K562 (cell line): ENCODE data around the gene ANKLE1. TPM values are rescaled to one million over a fixed set of nuclear protein-coding genes. Genes with fewer than 3 reads are reported as not detected.

Source experiments
- CHD4 ChIP-seq: fragments of 200-600 bp; sonication (generic); IDR thresholded peaks from 3 replicates; pipeline ENCODE4 v1.6.1; 2012; ENCODE audit warnings: low read depth, mild to moderate bottlenecking, mixed read lengths, low read length, inconsistent platforms; ENCODE audit not compliant: insufficient read depth, insufficient replicate concordance, poor library complexity, severe bottlenecking
- EGR1 ChIP-seq: fragments of 450-650 bp; conservative IDR thresholded peaks from 2 replicates; pipeline ENCODE4 v1.6.1; 2017; ENCODE audit warnings: mild to moderate bottlenecking
- ERF ChIP-seq: fragments of 450-650 bp; formaldehyde crosslinking; IDR thresholded peaks from 2 replicates; pipeline ENCODE4 v1.4.0; 2020; ENCODE audit warnings: mild to moderate bottlenecking, mixed read lengths
- HNRNPH1 ChIP-seq: fragments of 200-400 bp; formaldehyde crosslinking; optimal IDR thresholded peaks from 2 replicates; pipeline ENCODE3; 2017; ENCODE audit warnings: low read depth, mild to moderate bottlenecking, low read length, moderate library complexity
- JUND ChIP-seq, 2 experiments: IDR thresholded peaks; 2 replicates in 1 of 2; 3 replicates in 1 of 2; pipeline ENCODE4 v1.6.1; 2011; ENCODE audit warnings: borderline replicate concordance in 2 of 2, low read depth in 2 of 2, low read length in 2 of 2, improper control_type of control experiment in 1 of 2, missing biosample characterization in 1 of 2, missing genetic modification characterization in 1 of 2, missing genetic modification reagents in 1 of 2
- PCBP2 ChIP-seq: fragments of 200-400 bp; formaldehyde crosslinking; IDR thresholded peaks from 2 replicates; pipeline ENCODE4 v1.6.1; 2018; ENCODE audit warnings: low read length, low read depth, mild to moderate bottlenecking, moderate library complexity; ENCODE audit not compliant: poor library complexity, severe bottlenecking
- POLR2AphosphoS2 ChIP-seq: IDR thresholded peaks from 2 replicates; pipeline ENCODE4 v1.6.1; 2012; ENCODE audit warnings: low read length, improper control_type of control experiment
- SAFB ChIP-seq: fragments of 200-400 bp; formaldehyde crosslinking; IDR thresholded peaks from 2 replicates; pipeline ENCODE4 v1.6.1; 2017; ENCODE audit warnings: low read depth, low read length, borderline replicate concordance
- SAP30 ChIP-seq: fragments of 200-600 bp; sonication (generic); IDR thresholded peaks from 2 replicates; pipeline ENCODE4 v1.6.1; 2012; ENCODE audit warnings: borderline replicate concordance, low read depth, mild to moderate bottlenecking, moderate library complexity, low read length, control low read depth, inconsistent platforms; ENCODE audit not compliant: insufficient read depth, poor library complexity, severe bottlenecking
- SIN3B ChIP-seq: fragments of 450-650 bp; IDR thresholded peaks from 2 replicates; pipeline ENCODE4 v1.6.1; 2017; ENCODE audit warnings: low read depth, mild to moderate bottlenecking, moderate library complexity
- SMAD1 ChIP-seq: fragments of 150-350 bp; IDR thresholded peaks from 2 replicates; pipeline ENCODE4 v1.6.1; 2014; ENCODE audit warnings: low read length, low read depth; ENCODE audit not compliant: partially characterized antibody
- SNIP1 ChIP-seq: fragments of 450-650 bp; IDR thresholded peaks from 2 replicates; pipeline ENCODE4 v1.7.1; 2017; ENCODE audit warnings: low read depth, mild to moderate bottlenecking
- SREBF2 ChIP-seq: sonication (generic); formaldehyde crosslinking; IDR thresholded peaks from 2 replicates; pipeline ENCODE4 v1.4.0; 2020; ENCODE audit warnings: mild to moderate bottlenecking, missing genetic modification reagents
- TEAD2 ChIP-seq: fragments of 450-650 bp; IDR thresholded peaks from 2 replicates; pipeline ENCODE4 v1.6.1; 2016; ENCODE audit warnings: missing genetic modification characterization, control low read depth, missing compliant biosample characterization
- TEAD4 ChIP-seq, 2 experiments: sonication (generic) in 1 of 2; formaldehyde crosslinking in 1 of 2; IDR thresholded peaks; 2 replicates each; pipeline versions ENCODE4 v1.6.1 to v1.8.0; 2012 to 2022; ENCODE audit warnings: borderline replicate concordance in 1 of 2, inconsistent platforms in 1 of 2, low read length in 1 of 2, mild to moderate bottlenecking in 1 of 2, missing genetic modification reagents in 1 of 2
- WHSC1 ChIP-seq: IDR thresholded peaks from one replicate; pipeline ENCODE4 v1.6.1; 2012; ENCODE audit warnings: low read length, control low read depth, inconsistent platforms
- ZNF263 ChIP-seq: sonication (generic); formaldehyde crosslinking; IDR thresholded peaks from 2 replicates; pipeline ENCODE4 v1.8.0; 2022; ENCODE audit warnings: mild to moderate bottlenecking, missing genetic modification reagents, borderline replicate concordance
- ZNF282 ChIP-seq: sonication (generic); formaldehyde crosslinking; IDR thresholded peaks from 2 replicates; pipeline ENCODE4 v1.8.1; 2023; ENCODE audit warnings: missing genetic modification reagents
- ZSCAN32 ChIP-seq: fragments of 450-650 bp; formaldehyde crosslinking; IDR thresholded peaks from 2 replicates; pipeline ENCODE4 v1.4.0; 2020; ENCODE audit warnings: mild to moderate bottlenecking, moderate library complexity
- polyA plus RNA-seq, 8 experiments: library from polyadenylated mRNA; depleted of rRNA in 4 of 8; stranded (reverse) in 5 of 8; unstranded in 3 of 8; fragments of >200 nt; fragmentation: Nextera tagmentation in 2 of 8; fragmentation: Illumina TruSeq in 1 of 8; extraction: Ambion mirVana in 2 of 8; extraction: Trizol in 1 of 8; gene quantifications; 2 replicates each; pipeline versions ENCODE4 v1.2.1 to v1.2.3, GENCODE V29; 2011 to 2014; ENCODE audit warnings: inconsistent platforms in 1 of 8, missing spikeins in 1 of 8
- total RNA-seq, 7 experiments: library from RNA; depleted of rRNA in 6 of 7; stranded (reverse); fragments of >200 nt in 6 of 7; fragmentation: Illumina TruSeq in 2 of 7; extraction: Trizol in 2 of 7; gene quantifications; 2 replicates each; pipeline versions ENCODE4 v1.2.1 to v1.2.3, GENCODE V29; 2011 to 2021; ENCODE audit warnings: low replicate concordance in 1 of 7
- TF ChIP-seq, protein P1 (sequence below): sonication (generic); formaldehyde crosslinking; IDR thresholded peaks from 2 replicates; pipeline ENCODE4 v1.9.0; 2022; ENCODE audit warnings: mild to moderate bottlenecking, missing genetic modification reagents
- TF ChIP-seq, protein P2 (sequence below), 3 experiments: fragments of 200-800 bp in 1 of 3; sonication (Bioruptor generic) in 1 of 3; sonication (generic) in 1 of 3; formaldehyde crosslinking in 1 of 3; IDR thresholded peaks; 2 replicates each; pipeline versions ENCODE4 v1.6.1 to v1.8.0; 2016 to 2022; ENCODE audit warnings: mild to moderate bottlenecking in 2 of 3, missing compliant biosample characterization in 2 of 3, missing genetic modification characterization in 2 of 3, missing genetic modification reagents in 1 of 3
- TF ChIP-seq, protein P3 (sequence below): fragments of 250-450 bp; sonication (Bioruptor Pico); IDR thresholded peaks from 2 replicates; pipeline ENCODE4 v1.6.1; 2021; ENCODE audit warnings: mild to moderate bottlenecking

The ANKLE1 gene
- total and polyA plus RNA-seq, 9 of the 15 experiments (the other 6 are each of a cell fraction or from before 2014, with no cell fraction given) = 0.63 to 9.2 (median 2.9) TPM

DNA sequence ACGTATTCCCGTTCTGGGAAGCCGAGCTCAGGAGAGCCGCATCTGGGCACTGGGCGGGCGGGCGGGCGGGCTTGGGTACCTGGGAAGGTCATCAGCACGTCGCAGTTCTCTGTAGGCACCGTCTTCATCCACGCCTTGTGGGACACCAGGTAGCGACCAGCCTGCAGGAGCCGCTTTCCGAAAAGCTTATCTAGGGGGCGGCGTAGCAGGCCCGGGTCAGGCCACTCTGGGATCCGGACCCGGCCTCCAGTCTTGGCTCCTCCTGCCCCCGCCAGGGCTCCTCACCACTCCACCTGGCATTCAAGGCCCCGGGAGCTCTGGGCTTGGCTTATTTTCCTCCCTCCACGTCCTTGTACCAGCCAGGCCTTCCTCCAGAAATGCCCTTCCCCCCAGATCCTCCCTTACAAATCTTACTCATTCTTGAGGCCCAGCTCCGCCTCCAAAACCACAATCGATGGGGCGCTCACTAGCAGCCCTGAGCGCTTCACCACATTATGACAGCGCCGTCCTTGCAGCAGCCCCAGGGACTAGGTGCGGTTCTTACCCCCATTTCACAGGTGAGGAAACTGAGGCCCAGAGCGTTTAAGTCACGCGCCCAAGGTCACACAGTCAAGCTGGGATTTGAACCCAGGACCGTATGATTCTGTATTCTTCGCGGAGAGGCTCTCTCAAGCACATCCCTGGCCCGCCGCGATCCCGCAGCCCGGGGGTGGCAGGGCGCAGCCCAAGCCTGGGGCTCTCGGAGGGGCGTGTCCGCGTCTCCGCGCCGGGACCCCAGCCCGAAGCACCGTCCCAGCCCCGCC lies 52.1 kb downstream of the ANKLE1 start (continued):
- TF ChIP-seq SAFB = no peak
- peak; percentile 26; the same call in 1 of the 2 replicates for TF ChIP-seq ZNF263
- TF ChIP-seq TEAD2 (tag) = no peak
- TF ChIP-seq, protein P1, sequence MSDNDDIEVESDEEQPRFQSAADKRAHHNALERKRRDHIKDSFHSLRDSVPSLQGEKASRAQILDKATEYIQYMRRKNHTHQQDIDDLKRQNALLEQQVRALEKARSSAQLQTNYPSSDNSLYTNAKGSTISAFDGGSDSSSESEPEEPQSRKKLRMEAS (CRISPR knock-in tag) = no peak
- TF ChIP-seq JUND (IDR thresholded peaks at IDR 0.05; ENCODE audit: borderline replicate concordance, low read depth, low read length) = peak; percentile 82
- TF ChIP-seq JUND (tag; IDR thresholded peaks at IDR 0.05; ENCODE audit: borderline replicate concordance, low read depth, low read length) = peak; percentile 79; the same call in 2 of the 3 replicates
- TF ChIP-seq, protein P2, sequence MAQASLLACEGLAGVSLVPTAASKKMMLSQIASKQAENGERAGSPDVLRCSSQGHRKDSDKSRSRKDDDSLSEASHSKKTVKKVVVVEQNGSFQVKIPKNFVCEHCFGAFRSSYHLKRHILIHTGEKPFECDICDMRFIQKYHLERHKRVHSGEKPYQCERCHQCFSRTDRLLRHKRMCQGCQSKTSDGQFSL (CRISPR knock-in tag; IDR thresholded peaks at IDR 0.05) = no peak
- TF ChIP-seq, protein P2 (tag; IDR thresholded peaks at IDR 0.05) = no peak
- TF ChIP-seq HNRNPH1 = no peak
- TF ChIP-seq, protein P3, sequence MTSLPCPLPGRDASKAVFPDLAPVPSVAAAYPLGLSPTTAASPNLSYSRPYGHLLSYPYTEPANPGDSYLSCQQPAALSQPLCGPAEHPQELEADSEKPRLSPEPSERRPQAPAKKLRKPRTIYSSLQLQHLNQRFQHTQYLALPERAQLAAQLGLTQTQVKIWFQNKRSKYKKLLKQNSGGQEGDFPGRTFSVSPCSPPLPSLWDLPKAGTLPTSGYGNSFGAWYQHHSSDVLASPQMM (CRISPR knock-in tag) = no peak
- TF ChIP-seq SMAD1 = no peak
- no peak for TF ChIP-seq POLR2AphosphoS2
- peak; percentile 4; the same call in 1 of the 2 replicates for TF ChIP-seq ZSCAN32 (CRISPR knock-in tag)
- TF ChIP-seq ZNF282 (CRISPR knock-in tag) = no peak
- no peak for TF ChIP-seq TEAD4 (IDR thresholded peaks at IDR 0.05; ENCODE audit: low read length)
- TF ChIP-seq TEAD4 (CRISPR knock-in tag; IDR thresholded peaks at IDR 0.05; ENCODE audit: borderline replicate concordance) = no peak
- TF ChIP-seq SAP30 = no peak
- TF ChIP-seq WHSC1 = no peak
- peak; percentile 100 for TF ChIP-seq CHD4
- TF ChIP-seq SREBF2 (CRISPR knock-in tag) = no peak
- TF ChIP-seq EGR1 = no peak; the same call in 1 of the 2 replicates
- TF ChIP-seq PCBP2 = no peak
- no peak for TF ChIP-seq SIN3B
- TF ChIP-seq SNIP1 = no peak
- 0 out of 2 replicates have a peak, but pooled peaks have one; percentile 35 for TF ChIP-seq ERF
